ENCODE data around the gene EFNA1.
A peak's percentile ranks its signal among the peaks of the same experiment; 100 is the strongest.

Gene EFNA1

GRCh38 chr1:155084722-155085503 is 42.8 kb upstream of the EFNA1 start:
- TF ChIP-seq GATA1 (IDR thresholded peaks at IDR 0.05; ENCODE audit: low read depth, low read length) (no peak), POLR2A (IDR thresholded peaks at IDR 0.05; ENCODE audit: low read length) (peak; percentile 29)
- DNase-seq, result peak; percentile 90 to 93

GRCh38 chr1:155085504-155086127 is 42.1 kb upstream of the EFNA1 start:
- TF ChIP-seq GATA1 (IDR thresholded peaks at IDR 0.05; ENCODE audit: low read depth, low read length) (no peak), POLR2A (IDR thresholded peaks at IDR 0.05; ENCODE audit: low read length) (peak; percentile 9)
- DNase-seq, result peak; percentile 57 to 80

- DNase-seq, result peak; percentile 76 to 87
- TF ChIP-seq POLR2A (IDR thresholded peaks at IDR 0.05; ENCODE audit: low read length), result no peak
- TF ChIP-seq GATA1 (IDR thresholded peaks at IDR 0.05; ENCODE audit: low read depth, low read length), result no peak
Measured at GRCh38 chr1:155086128-155086741, 41.4 kb upstream of the EFNA1 start.

GRCh38 chr1:155086856-155087535 is 40.7 kb upstream of the EFNA1 start:
- DNase-seq, result no peak
- TF ChIP-seq GATA1 (IDR thresholded peaks at IDR 0.05; ENCODE audit: low read depth, low read length) (no peak), POLR2A (IDR thresholded peaks at IDR 0.05; ENCODE audit: low read length) (no peak)

GRCh38 chr1:155091071-155092051 is 36.3 kb upstream of the EFNA1 start:
- TF ChIP-seq POLR2A (IDR thresholded peaks at IDR 0.05; ENCODE audit: low read length) (no peak), GATA1 (IDR thresholded peaks at IDR 0.05; ENCODE audit: low read depth, low read length) (no peak)

GRCh38 chr1:155092131-155092530 is 35.5 kb upstream of the EFNA1 start:
- no peak for DNase-seq
- TF ChIP-seq GATA1 (IDR thresholded peaks at IDR 0.05; ENCODE audit: low read depth, low read length), result no peak
- no peak for TF ChIP-seq POLR2A (IDR thresholded peaks at IDR 0.05; ENCODE audit: low read length)

More at GRCh38 chr1:155091071-155092051, 36.3 kb upstream of the EFNA1 start:
- DNase-seq, result peak; percentile 75 to 87

GRCh38 chr1:155092641-155093040 is 35.0 kb upstream of the EFNA1 start:
- no peak for TF ChIP-seq POLR2A (IDR thresholded peaks at IDR 0.05; ENCODE audit: low read length)
- TF ChIP-seq GATA1 (IDR thresholded peaks at IDR 0.05; ENCODE audit: low read depth, low read length), result no peak
- DNase-seq, result no peak

- peak in 1 of 2 experiments; percentile 46 for DNase-seq
- TF ChIP-seq POLR2A (IDR thresholded peaks at IDR 0.05; ENCODE audit: low read length), result no peak
- TF ChIP-seq GATA1 (IDR thresholded peaks at IDR 0.05; ENCODE audit: low read depth, low read length), result no peak
Measured at GRCh38 chr1:155093911-155094621, 33.6 kb upstream of the EFNA1 start.

GRCh38 chr1:155094622-155094948 is 33.1 kb upstream of the EFNA1 start:
- DNase-seq, result no peak
- TF ChIP-seq POLR2A (IDR thresholded peaks at IDR 0.05; ENCODE audit: low read length) (no peak), GATA1 (IDR thresholded peaks at IDR 0.05; ENCODE audit: low read depth, low read length) (no peak)

GRCh38 chr1:155099331-155099730 is 28.3 kb upstream of the EFNA1 start:
- TF ChIP-seq GATA1 (IDR thresholded peaks at IDR 0.05; ENCODE audit: low read depth, low read length) (no peak), POLR2A (IDR thresholded peaks at IDR 0.05; ENCODE audit: low read length) (no peak)
- DNase-seq, result no peak

- DNase-seq, result no peak
- no peak for TF ChIP-seq POLR2A (IDR thresholded peaks at IDR 0.05; ENCODE audit: low read length)
Measured at GRCh38 chr1:155103325-155103724, 24.4 kb upstream of the EFNA1 start.

Measured in erythroblast (primary cell).